Right renal cortex interstitium (tissue), 3 donors: ENCODE measurements around the gene MACROD2. TPM values are rescaled to one million over a fixed set of nuclear protein-coding genes. Genes with fewer than 3 reads are reported as not detected.

Experiments
- DNase-seq, 3 donors: peaks; one replicate each; pipeline ENCODE4 v3.0.0-alpha.2; 2013; ENCODE audit warnings: low read depth in 3 of 3, low spot score in 2 of 3
- polyA plus RNA-seq, 3 donors: library from polyadenylated mRNA; unstranded; fragments of 120-200 nt; gene quantifications; one replicate each; pipeline ENCODE4 v1.2.1, GENCODE V29; 2013; ENCODE audit not compliant: insufficient read length in 3 of 3

MACROD2 gene
- polyA plus RNA-seq, 3 donors: 14.4 to 15.6 (median 14.5) TPM

DNA sequence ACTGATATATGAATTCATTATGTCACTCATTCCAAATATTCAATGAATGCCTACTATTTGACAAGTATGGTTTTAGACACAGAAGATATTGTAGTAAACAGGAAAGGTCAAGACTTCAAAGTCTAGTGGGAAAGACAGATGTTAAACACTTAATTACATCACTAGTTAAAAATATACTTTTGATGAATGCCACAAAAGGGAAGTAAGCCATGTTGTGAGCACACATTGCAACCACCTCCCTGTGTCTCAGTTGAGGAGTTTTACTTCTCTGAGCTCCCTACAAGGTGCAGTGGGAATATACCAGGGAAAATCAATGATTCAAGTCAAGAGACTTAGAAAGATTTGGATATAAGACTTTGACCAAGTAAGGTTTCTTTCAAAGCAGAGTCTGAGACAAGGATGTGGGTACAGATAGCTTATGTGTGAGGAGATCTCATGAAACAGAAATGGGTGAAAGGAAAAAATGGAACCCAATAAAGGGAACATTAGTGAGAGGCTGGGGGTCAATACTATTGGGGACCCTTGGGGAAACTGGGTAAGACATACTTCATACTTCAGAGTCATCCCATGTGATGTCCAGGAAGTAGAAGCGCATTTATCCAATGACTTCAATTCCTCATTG, 2074.2 kb downstream of the MACROD2 start:
- DNase-seq: no peak

GRCh38 chr20:16072220-16072619, 2076.9 kb downstream of the MACROD2 start:
- DNase-seq: no peak

DNA sequence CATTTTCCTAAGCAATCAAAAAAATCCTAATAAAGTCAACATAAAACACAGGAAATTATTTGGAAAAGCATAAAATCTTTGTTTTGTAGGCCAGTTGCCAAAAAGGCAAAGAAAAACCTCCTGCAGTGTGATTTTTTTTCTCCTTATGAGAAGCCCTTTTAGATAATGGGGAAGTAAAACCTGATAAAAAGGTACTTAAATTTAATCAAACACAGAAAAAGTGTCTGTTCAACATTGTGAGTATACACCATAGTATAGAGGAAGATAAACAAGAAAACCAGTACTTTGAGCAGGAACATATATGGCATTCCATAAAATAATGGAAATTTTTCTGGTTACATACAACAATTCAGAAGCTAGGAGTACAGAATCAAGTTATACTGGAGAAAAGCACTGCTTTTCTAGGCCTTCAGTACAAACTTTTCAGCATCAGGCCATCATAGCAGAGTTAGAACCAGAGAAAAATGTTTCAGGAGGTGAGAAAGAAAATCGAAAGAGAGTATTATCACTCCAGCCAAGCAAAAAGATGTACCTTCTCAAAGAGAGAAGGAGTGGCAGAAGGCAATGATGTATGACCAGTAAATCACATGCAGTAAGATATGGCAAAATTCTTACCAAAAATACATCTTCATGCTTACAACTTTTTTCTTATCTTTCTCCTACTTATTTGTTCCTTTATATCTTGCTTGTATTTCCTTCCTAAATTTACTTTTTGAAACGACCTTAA, 2083.0 kb downstream of the MACROD2 start:
- no peak for DNase-seq

DNA sequence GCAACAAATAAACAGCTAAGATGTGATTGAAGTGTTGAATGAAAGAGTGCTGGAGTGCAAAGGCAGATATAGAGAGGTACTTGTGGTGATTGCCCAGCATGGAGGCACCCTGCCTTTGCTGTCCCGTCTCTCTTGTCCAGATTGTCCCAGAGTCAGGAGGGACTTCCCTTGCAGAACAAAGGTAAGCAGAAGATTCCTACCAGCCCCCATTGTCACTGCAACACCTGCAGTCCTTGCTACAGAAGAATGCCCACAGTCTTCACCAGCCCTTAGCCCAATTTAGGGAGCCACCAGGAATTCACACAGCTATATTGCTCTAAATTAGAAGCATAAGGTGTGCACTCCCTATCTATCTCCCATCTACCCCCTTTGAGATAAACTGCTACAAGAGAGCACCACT, 2086.1 kb downstream of the MACROD2 start:
- DNase-seq: no peak

- no peak for DNase-seq
Observed at GRCh38 chr20:16082051-16082550, 2086.8 kb downstream of the MACROD2 start.

- no peak for DNase-seq
Observed at GRCh38 chr20:16083639-16084280, 2088.4 kb downstream of the MACROD2 start.

DNA sequence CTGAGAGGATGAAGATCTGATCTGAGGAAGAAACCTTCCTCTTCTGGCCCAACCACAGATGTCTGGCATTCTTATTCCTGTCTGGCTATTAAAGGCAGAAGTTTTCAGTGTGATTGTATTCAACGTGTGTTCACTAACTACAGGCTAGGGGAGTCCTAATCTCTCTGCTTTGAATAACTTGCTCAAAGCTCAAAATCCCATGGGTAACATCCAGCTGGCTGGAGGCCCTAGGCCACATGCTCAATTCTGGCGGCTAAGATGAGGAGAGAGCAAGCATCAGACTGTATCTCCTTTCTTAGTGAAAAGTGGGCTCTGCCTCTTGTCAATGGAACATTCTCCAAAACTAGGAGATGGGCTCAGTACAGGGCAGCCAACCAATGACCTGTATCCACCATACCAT, 2099.9 kb downstream of the MACROD2 start:
- DNase-seq: no peak

GRCh38 chr20:16096756-16097326, 2101.5 kb downstream of the MACROD2 start:
- no peak for DNase-seq

DNA sequence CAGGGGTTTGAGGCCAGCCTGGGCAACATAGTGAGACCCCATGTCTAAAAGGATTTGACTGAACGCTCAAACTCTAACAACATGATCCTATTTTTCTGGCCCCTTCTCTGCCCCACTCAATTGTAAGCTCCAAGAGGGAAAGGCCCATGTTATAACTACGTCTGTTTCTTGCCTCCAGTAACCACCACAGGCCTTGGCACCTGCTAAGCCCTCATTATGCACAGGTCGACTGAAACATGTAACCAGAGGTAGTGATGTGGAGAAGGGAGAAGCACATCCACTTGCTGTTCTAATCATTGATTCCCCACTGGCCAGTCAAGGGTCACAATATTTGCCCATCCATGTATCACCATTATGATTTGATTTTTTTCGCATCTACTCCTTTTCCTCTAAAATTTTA, 2102.5 kb downstream of the MACROD2 start:
- DNase-seq: no peak

DNA sequence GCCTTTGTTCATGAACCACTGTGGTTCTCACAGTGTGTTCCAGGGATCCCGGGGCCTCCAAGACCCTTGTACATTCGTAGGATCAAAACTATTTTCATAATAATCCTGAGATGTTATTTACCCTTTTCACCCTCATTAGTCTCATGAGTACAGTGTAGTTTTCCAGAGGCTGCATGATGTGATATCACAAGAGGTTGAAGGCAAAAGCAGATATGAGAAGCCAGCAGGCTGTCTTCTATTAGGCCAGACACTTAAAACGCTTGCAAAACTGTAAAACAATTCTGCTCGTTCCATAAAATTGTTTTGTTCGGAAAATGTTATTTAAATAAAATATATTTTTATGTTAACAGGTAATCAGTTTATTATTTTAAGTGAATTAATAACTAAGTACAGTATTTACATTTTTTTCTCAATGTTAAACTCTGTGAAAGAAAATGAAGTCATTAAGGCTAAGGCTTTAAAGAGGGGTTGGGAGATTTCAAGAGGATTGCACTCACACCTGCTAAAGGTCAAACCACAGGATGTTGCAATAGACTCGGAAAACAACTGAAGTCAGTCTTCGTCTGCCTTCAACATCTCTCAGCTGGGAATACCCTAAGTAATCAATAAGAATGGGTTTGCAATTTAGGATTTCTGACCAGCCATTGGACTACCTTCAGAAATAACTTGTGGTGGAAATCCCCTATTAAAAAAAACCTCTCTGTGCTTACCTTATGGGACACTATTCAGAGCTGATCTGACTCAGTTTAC, 2103.7 kb downstream of the MACROD2 start:
- DNase-seq: no peak

GRCh38 chr20:16100111-16100510, 2104.8 kb downstream of the MACROD2 start:
- no peak for DNase-seq

DNA sequence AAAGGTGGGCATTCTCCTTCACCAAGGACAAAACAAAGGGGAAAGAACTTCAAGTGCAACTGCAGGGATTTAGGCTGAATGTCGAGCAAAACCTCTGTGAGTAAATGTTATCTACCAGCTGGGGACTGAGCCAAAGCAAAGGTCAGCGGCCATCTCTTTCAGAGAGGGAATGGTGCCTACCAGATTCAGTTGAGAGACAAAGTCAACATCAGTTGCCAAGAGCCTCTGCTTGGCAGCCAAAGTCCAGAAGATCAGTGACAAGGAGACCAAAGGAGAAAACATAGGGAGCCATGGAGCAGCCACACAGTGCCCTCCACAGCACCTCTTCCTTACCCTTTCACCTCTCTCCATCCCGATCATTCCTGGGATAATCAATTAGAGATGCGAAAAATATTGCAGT, 2105.5 kb downstream of the MACROD2 start:
- no peak for DNase-seq

Other genes with a start within 250 kb of the MACROD2 start
- 10 to 100 TPM; 30.2 to 34.6 (median 32.3) TPM for gene ESF1, start 210.6 kb upstream of the MACROD2 start, polyA plus RNA-seq
- gene NDUFAF5, start 210.5 kb upstream of the MACROD2 start, polyA plus RNA-seq: 10 to 100 TPM; 28.0 to 31.5 (median 29.0) TPM
- gene SEL1L2, start 4.9 kb upstream of the MACROD2 start, polyA plus RNA-seq: under 1 TPM in 2 of 3 donors, not detected in 1; 0.07 to 0.39 TPM